OCI-LY3 (cell line): ENCODE results near the gene GADD45GIP1.

Source experiments
- EZH2phosphoT487 ChIP-seq: fragments of 200-600 bp; shearing (Covaris generic); IDR thresholded peaks from 2 replicates; pipeline ENCODE4 v1.6.1; 2018; ENCODE audit warnings: antibody characterized with exemption, mixed run types, low read depth
- TF ChIP-seq, protein P1 (sequence below): fragments of 200-600, 300-600 bp; sonication (generic); IDR thresholded peaks from 2 replicates; pipeline ENCODE4 v1.5.1; 2014; ENCODE audit warnings: antibody characterized with exemption, low read length, low read depth

DNA sequence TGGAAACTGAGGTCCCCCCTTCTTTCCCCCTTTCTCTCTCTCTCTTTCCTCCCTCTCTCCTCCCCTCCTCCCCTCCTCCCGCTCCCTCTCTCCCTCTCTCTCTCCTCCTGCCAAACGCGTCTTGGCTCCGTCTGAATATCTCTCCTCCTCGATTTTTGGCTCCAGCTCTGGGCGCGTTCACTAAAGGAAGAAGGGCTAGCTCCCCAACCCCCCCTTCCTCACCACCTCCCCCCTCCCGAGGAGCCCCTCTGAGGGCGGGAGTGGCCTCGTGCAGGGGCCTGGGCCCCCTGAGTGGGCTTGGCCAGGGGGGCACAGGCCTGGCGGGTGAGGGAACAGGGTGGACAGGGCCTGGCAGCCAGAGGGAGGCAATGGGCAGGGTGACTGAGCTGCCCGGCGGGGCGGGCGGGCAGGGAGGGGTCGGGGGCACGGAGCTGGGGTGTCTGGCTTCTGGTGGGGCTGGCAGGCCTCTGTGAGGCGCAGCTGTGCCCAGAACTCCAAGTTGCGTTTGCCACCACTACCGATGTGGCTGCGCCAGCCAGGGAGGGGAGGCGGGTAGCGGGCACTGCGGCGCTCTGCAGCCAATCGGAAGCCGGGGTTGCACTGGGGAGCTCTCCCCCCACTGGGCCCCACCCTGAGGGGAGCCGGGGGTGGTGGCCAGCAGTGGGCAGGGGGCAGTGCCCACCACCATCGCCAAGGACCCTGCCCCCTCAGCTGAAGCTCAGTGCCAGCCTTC, 45.3 kb upstream of the GADD45GIP1 start:
- TF ChIP-seq, protein P1, sequence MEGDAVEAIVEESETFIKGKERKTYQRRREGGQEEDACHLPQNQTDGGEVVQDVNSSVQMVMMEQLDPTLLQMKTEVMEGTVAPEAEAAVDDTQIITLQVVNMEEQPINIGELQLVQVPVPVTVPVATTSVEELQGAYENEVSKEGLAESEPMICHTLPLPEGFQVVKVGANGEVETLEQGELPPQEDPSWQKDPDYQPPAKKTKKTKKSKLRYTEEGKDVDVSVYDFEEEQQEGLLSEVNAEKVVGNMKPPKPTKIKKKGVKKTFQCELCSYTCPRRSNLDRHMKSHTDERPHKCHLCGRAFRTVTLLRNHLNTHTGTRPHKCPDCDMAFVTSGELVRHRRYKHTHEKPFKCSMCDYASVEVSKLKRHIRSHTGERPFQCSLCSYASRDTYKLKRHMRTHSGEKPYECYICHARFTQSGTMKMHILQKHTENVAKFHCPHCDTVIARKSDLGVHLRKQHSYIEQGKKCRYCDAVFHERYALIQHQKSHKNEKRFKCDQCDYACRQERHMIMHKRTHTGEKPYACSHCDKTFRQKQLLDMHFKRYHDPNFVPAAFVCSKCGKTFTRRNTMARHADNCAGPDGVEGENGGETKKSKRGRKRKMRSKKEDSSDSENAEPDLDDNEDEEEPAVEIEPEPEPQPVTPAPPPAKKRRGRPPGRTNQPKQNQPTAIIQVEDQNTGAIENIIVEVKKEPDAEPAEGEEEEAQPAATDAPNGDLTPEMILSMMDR = no peak
- no peak for TF ChIP-seq EZH2phosphoT487
